HepG2 (cell line): Measurements from ENCODE around the gene OGA. TPM values are rescaled to one million over a fixed set of nuclear protein-coding genes. Genes with fewer than 3 reads are reported as not detected.

Experiments used
- ATAC-seq: fragments of 200-7000 bp; cut with Tn5 transposase; 3 replicates; pipeline ENCODE4 v1.9.1; 2020; ENCODE audit warnings: mild to moderate bottlenecking, moderate library complexity
- BruUV-seq: library from RNA; stranded (reverse); fragments of 400-500 nt; replicated peaks from 2 replicates; lab custom pipeline; 2021; lab: Mats Ljungman, UMichigan
- CTCF ChIA-PET: fragments of 300-600 bp; formaldehyde crosslinking; extraction: SDS; loops from one replicate; lab custom pipeline; 2021; ENCODE audit warnings: low total read pairs, inconsistent platforms, low intra/inter-chr PET ratio; lab: Yijun Ruan, JAX
- POLR2A ChIA-PET: fragments of 350-600 bp; sonication (Branson Sonifier 250); formaldehyde crosslinking; loops from one replicate; lab custom pipeline; 2020; ENCODE audit warnings: antibody characterized with exemption, inconsistent platforms; lab: Yijun Ruan, JAX
- DNase-seq: peaks from one replicate; pipeline ENCODE4 v3.0.0-alpha.2; 2015; ENCODE audit warnings: low spot score
- FAIRE-seq: peaks from 3 replicates; lab custom pipeline; 2011; peaks lifted over from hg19 to GRCh38; lab: Jason Lieb, UNC
- H2AFZ ChIP-seq: one replicate; pipeline ENCODE4 v1.6.1; 2011; ENCODE audit warnings: low read length, inconsistent platforms
- H3K27ac ChIP-seq: fragments of 300-600 bp; 3 replicates; pipeline ENCODE4 v1.8.0; 2011; ENCODE audit warnings: mixed run types, mild to moderate bottlenecking, mixed read lengths, low read length, inconsistent platforms; ENCODE audit not compliant: insufficient read depth; ENCODE audit errors: extremely low read length
- H3K27me3 ChIP-seq, 2 experiments: fragments of 200-600 bp in 1 of 2; 2 replicates in 1 of 2; 3 replicates in 1 of 2; pipeline versions ENCODE4 v1.6.0 to v1.8.0; 2011; ENCODE audit warnings: low read length in 2 of 2, mild to moderate bottlenecking in 2 of 2, moderate library complexity in 2 of 2, inconsistent platforms in 1 of 2; ENCODE audit not compliant: insufficient read depth in 2 of 2, control insufficient read depth in 1 of 2
- H3K36me3 ChIP-seq, 2 experiments: fragments of 200-600 bp in 1 of 2; replicated peaks in 1 of 2; 2 replicates in 1 of 2; 3 replicates in 1 of 2; pipeline versions ENCODE4 v1.5.1 to v1.8.0; 2011; ENCODE audit warnings: low read length in 2 of 2, inconsistent platforms in 1 of 2; ENCODE audit not compliant: insufficient read depth in 2 of 2, control insufficient read depth in 1 of 2
- H3K4me1 ChIP-seq: 2 replicates; pipeline ENCODE4 v1.5.1; 2012; ENCODE audit warnings: low read length, inconsistent platforms; ENCODE audit not compliant: insufficient read depth
- H3K4me2 ChIP-seq: 2 replicates; pipeline ENCODE4 v1.6.0; 2011; ENCODE audit warnings: low read depth, low read length, inconsistent platforms
- H3K4me3 ChIP-seq, 3 experiments: fragments of 200-600 bp in 1 of 3; sonication (generic), shearing (Covaris generic) in 1 of 3; replicated peaks in 1 of 3; 2 replicates each; pipeline ENCODE4 v1.5.1; 2011 to 2016; ENCODE audit warnings: low read length in 3 of 3, inconsistent platforms in 2 of 3, low read depth in 2 of 3, mild to moderate bottlenecking in 2 of 3, control low read depth in 1 of 3, mixed read lengths in 1 of 3; ENCODE audit not compliant: insufficient read depth in 1 of 3
- H3K79me2 ChIP-seq: one replicate; pipeline ENCODE4 v1.6.1; 2011; ENCODE audit warnings: low read length, inconsistent platforms; ENCODE audit not compliant: insufficient read depth
- H3K9ac ChIP-seq: 2 replicates; pipeline ENCODE4 v1.6.0; 2011; ENCODE audit warnings: mild to moderate bottlenecking, low read depth, low read length, inconsistent platforms; ENCODE audit not compliant: insufficient read depth
- H3K9me3 ChIP-seq: 2 replicates; pipeline ENCODE4 v1.5.1; 2012; ENCODE audit warnings: mild to moderate bottlenecking, low read length
- H4K20me1 ChIP-seq: 2 replicates; pipeline ENCODE4 v1.6.0; 2011; ENCODE audit warnings: inconsistent platforms, mild to moderate bottlenecking, low read length, moderate library complexity; ENCODE audit not compliant: insufficient read depth
- whole genome bisulfite sequencing: methylation state at CpG from one replicate; pipeline ENCODE4 v1.1.6; 2017; ENCODE audit warnings: low lambda C conversion rate; 5-methylcytosine and 5-hydroxymethylcytosine counted together
- in situ Hi-C: cut with HindIII; loops from 2 replicates; pipeline ENCODE4 v1.10.0; 2017; ENCODE audit warnings: low pct_unique_long_range_greater_than_20kb; ENCODE audit not compliant: extremely low pct_ligation_motif_present
- intact Hi-C: fragments of 100-400 bp; cut with micrococcal nuclease; formaldehyde crosslinking; loops from one replicate; pipeline ENCODE4 v1.10.0; 2022; ENCODE audit not compliant: unreplicated experiment
- polyA plus RNA-seq, 8 experiments: library from polyadenylated mRNA; depleted of rRNA in 3 of 8; stranded (reverse) in 7 of 8; unstranded in 1 of 8; fragments of >200 nt; fragmentation: Illumina TruSeq in 4 of 8; extraction: Trizol in 4 of 8; gene quantifications; 2 replicates each; pipeline versions ENCODE4 v1.2.1 to v1.2.3, GENCODE V29; 2011 to 2016; ENCODE audit warnings: low read depth in 4 of 8, missing spikeins in 1 of 8, mixed read lengths in 1 of 8; ENCODE audit not compliant: insufficient read depth in 1 of 8
- total RNA-seq, 5 experiments: library from RNA; depleted of rRNA; stranded (reverse); fragments of >200 nt; fragmentation: Illumina TruSeq; extraction: Trizol; gene quantifications; 2 replicates each; pipeline ENCODE4 v1.2.3, GENCODE V29; 2016; ENCODE audit warnings: low read depth in 1 of 5
- TF ChIP-seq, protein P1 (sequence below): sonication (generic); formaldehyde crosslinking; IDR thresholded peaks from 2 replicates; pipeline ENCODE4 v1.5.0; 2020; ENCODE audit warnings: mild to moderate bottlenecking, missing genetic modification reagents
- TF ChIP-seq, protein P2 (sequence below): sonication (generic); formaldehyde crosslinking; IDR thresholded peaks from 2 replicates; pipeline ENCODE4 v1.4.0; 2020; ENCODE audit warnings: missing genetic modification reagents
- TF ChIP-seq, protein P3 (sequence below), 2 experiments: IDR thresholded peaks; 2 replicates each; pipeline ENCODE4 v1.6.1; 2011 to 2012; ENCODE audit warnings: low read length in 2 of 2, borderline replicate concordance in 1 of 2, low read depth in 1 of 2, mild to moderate bottlenecking in 1 of 2, moderate library complexity in 1 of 2

Gene OGA
- total and polyA plus RNA-seq, 2 of the 13 experiments (the other 11 are each of a cell fraction or from before 2014, with no cell fraction given) = 33.2 to 39.8 TPM

DNA sequence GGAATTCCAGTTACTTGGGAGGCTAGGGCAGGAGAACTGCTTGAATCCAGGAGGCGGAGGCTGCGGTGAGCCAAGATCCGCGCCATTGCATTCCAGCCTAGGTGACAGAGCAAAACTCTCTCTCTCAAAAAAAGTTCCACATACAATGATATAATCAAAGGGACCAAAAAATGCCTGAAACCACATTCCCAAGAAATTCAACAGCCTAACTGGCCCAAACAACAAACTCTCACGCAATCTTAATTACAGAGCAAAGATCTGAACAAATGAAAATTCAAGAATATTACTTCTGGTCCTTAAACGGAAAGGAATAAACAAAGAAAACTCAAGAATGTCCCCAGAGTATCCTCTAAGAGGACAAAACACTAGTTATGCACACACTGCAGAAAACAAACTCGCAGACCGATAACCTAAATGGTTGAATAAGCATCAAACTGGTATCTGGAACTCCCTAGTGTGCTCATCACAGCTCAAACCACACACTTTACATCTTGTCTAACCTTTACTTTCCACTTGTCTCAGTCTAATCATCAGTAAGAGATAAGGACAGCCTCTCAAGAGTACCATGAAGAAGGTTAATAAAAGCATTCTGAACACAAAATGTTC is 3.7 kb downstream of the OGA start:
- 94% methylated on average over 8 of the region's 8 CpGs for WGBS
- DNase-seq (no peak), ATAC-seq (no peak), FAIRE-seq (no peak)
- Histone ChIP-seq H3K27ac (no peak overlapping the region), H3K36me3 (peaks cover 4 to 26% of the 10 kb centered on the region in 2 experiments; a peak in 4 of 5 replicates), H3K4me2 (peak overlapping the region; percentile 94), H3K79me2 (peaks cover 67% of the 10 kb centered on the region), H3K4me1 (peaks cover 21% of the 10 kb centered on the region), H3K4me3 (peak overlapping the region; percentile 18 to 95 (median 27); a peak in 2 of 6 replicates), H3K27me3 (no peaks in the 10 kb centered on the region; a peak in 1 of 5 replicates), H2AFZ (no peak overlapping the region), H3K9me3 (no peaks in the 10 kb centered on the region), H4K20me1 (peaks cover 46% of the 10 kb centered on the region), H3K9ac (peak overlapping the region; percentile 23; the same call in 1 of the 2 replicates)
- intact Hi-C loops (loop anchor here (10.0 kb wide), 1 partner anchor 690 kb away; the partner anchor contains the start of genes ACTR1A and SUFU), in situ Hi-C loops (no loop called here)
- ChIA-PET CTCF (no interaction called here), POLR2A (no interaction called here)
- BruUV-seq = no TSS peak
- TF ChIP-seq, protein P1, sequence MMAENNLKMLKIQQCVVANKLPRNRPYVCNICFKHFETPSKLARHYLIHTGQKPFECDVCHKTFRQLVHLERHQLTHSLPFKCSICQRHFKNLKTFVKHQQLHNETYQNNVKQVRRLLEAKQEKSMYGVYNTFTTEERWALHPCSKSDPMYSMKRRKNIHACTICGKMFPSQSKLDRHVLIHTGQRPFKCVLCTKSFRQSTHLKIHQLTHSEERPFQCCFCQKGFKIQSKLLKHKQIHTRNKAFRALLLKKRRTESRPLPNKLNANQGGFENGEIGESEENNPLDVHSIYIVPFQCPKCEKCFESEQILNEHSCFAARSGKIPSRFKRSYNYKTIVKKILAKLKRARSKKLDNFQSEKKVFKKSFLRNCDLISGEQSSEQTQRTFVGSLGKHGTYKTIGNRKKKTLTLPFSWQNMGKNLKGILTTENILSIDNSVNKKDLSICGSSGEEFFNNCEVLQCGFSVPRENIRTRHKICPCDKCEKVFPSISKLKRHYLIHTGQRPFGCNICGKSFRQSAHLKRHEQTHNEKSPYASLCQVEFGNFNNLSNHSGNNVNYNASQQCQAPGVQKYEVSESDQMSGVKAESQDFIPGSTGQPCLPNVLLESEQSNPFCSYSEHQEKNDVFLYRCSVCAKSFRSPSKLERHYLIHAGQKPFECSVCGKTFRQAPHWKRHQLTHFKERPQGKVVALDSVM (CRISPR knock-in tag) = peak; percentile 87
- TF ChIP-seq, protein P2, sequence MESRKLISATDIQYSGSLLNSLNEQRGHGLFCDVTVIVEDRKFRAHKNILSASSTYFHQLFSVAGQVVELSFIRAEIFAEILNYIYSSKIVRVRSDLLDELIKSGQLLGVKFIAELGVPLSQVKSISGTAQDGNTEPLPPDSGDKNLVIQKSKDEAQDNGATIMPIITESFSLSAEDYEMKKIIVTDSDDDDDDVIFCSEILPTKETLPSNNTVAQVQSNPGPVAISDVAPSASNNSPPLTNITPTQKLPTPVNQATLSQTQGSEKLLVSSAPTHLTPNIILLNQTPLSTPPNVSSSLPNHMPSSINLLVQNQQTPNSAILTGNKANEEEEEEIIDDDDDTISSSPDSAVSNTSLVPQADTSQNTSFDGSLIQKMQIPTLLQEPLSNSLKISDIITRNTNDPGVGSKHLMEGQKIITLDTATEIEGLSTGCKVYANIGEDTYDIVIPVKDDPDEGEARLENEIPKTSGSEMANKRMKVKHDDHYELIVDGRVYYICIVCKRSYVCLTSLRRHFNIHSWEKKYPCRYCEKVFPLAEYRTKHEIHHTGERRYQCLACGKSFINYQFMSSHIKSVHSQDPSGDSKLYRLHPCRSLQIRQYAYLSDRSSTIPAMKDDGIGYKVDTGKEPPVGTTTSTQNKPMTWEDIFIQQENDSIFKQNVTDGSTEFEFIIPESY = peak; percentile 62; the same call in 1 of the 2 replicates
- TF ChIP-seq, protein P3, sequence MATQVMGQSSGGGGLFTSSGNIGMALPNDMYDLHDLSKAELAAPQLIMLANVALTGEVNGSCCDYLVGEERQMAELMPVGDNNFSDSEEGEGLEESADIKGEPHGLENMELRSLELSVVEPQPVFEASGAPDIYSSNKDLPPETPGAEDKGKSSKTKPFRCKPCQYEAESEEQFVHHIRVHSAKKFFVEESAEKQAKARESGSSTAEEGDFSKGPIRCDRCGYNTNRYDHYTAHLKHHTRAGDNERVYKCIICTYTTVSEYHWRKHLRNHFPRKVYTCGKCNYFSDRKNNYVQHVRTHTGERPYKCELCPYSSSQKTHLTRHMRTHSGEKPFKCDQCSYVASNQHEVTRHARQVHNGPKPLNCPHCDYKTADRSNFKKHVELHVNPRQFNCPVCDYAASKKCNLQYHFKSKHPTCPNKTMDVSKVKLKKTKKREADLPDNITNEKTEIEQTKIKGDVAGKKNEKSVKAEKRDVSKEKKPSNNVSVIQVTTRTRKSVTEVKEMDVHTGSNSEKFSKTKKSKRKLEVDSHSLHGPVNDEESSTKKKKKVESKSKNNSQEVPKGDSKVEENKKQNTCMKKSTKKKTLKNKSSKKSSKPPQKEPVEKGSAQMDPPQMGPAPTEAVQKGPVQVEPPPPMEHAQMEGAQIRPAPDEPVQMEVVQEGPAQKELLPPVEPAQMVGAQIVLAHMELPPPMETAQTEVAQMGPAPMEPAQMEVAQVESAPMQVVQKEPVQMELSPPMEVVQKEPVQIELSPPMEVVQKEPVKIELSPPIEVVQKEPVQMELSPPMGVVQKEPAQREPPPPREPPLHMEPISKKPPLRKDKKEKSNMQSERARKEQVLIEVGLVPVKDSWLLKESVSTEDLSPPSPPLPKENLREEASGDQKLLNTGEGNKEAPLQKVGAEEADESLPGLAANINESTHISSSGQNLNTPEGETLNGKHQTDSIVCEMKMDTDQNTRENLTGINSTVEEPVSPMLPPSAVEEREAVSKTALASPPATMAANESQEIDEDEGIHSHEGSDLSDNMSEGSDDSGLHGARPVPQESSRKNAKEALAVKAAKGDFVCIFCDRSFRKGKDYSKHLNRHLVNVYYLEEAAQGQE (IDR thresholded peaks at IDR 0.05; ENCODE audit: borderline replicate concordance in 1 of 2, low read depth in 1 of 2, low read length in 2 of 2) = no peak
